Ovary (tissue), 9 donors: ENCODE measurements around the gene PIK3AP1. TPM values are rescaled to one million over a fixed set of nuclear protein-coding genes. Genes with fewer than 3 reads are reported as not detected.

Experiments
- DNase-seq, 5 donors: peaks; one replicate each; pipeline ENCODE4 v3.0.0-alpha.2; 2019 to 2020
- H3K27ac ChIP-seq, 2 donors: fragments of 200-600 bp; one replicate each; pipeline versions ENCODE4 v1.5.1 to v1.8.0; 2019 to 2022
- H3K27me3 ChIP-seq: fragments of 200-600 bp; one replicate; pipeline ENCODE4 v1.8.0; 2022
- H3K36me3 ChIP-seq: fragments of 200-600 bp; sonication (generic); one replicate; pipeline ENCODE4 v1.5.1; 2019
- H3K4me1 ChIP-seq: one replicate; pipeline ENCODE4 v1.8.1; 2013; ENCODE audit warnings: mild to moderate bottlenecking, moderate library complexity; ENCODE audit not compliant: insufficient read depth
- H3K4me3 ChIP-seq: fragments of 200-600 bp; sonication (generic); one replicate; pipeline ENCODE4 v1.5.1; 2017
- H3K9me3 ChIP-seq, 2 donors: fragments of 200-600 bp in 1 of 2; sonication (generic) in 1 of 2; one replicate each; pipeline versions ENCODE4 v1.5.1 to v1.8.1; 2013 to 2019; ENCODE audit warnings: mild to moderate bottlenecking in 1 of 2, moderate library complexity in 1 of 2
- CTCF ChIP-seq, 3 donors: fragments of 450-650 bp in 2 of 3; fragments of 200-600 bp in 1 of 3; IDR thresholded peaks; one replicate each; pipeline versions ENCODE4 v1.5.1 to v1.8.0; 2016 to 2022; ENCODE audit warnings: antibody characterized with exemption in 3 of 3, mild to moderate bottlenecking in 1 of 3
- EP300 ChIP-seq: sonication (generic); formaldehyde crosslinking; IDR thresholded peaks from one replicate; pipeline ENCODE4 v1.6.1; 2017; ENCODE audit warnings: antibody characterized with exemption
- POLR2A ChIP-seq: fragments of 450-650 bp; IDR thresholded peaks from one replicate; pipeline ENCODE4 v1.6.1; 2017; ENCODE audit warnings: antibody characterized with exemption, mild to moderate bottlenecking, moderate library complexity
- WGBS, 3 donors: extraction: QIAGEN DNeasy Blood & Tissue Kit in 1 of 3; methylation state at CpG; one replicate each; pipeline versions ENCODE4 v1.1.5 to v1.1.7; 2013 to 2017; 5-methylcytosine and 5-hydroxymethylcytosine counted together
- intact Hi-C, 4 donors: fragments of 100-400 bp; cut with DNase I; formaldehyde crosslinking; loops; one replicate each; pipeline versions ENCODE4 v1.11.0 to v1.15.1; 2022 to 2023
- polyA plus RNA-seq, 2 donors: library from polyadenylated mRNA; stranded (reverse); fragments of 200-250 nt in 1 of 2; fragments of 350-450 nt in 1 of 2; fragmentation: Illumina TruSeq in 1 of 2; extraction: RNeasy Lipid Tissue Mini Kit (QIAGEN cat#74804) in 1 of 2; gene quantifications; one replicate each; pipeline ENCODE4 v1.2.3, GENCODE V29; 2013 to 2014
- total RNA-seq, 7 donors: library from RNA; depleted of rRNA in 2 of 7; stranded (reverse); fragments of >200 nt in 2 of 7; fragmentation: NEBNext Ultra II Directional in 3 of 7; extraction: Animal tissue kit (Norgen Biotek cat#: 25700) in 3 of 7; gene quantifications; one replicate each; pipeline versions ENCODE4 v1.1.0 to v1.2.4, GENCODE V29; 2016 to 2023
- donor health status: DM: no; HTN: no; CAD: no; lungs with moderate emphysema.
- donor health status: DM: no; HTN: no; CAD: no.
- donor health status: Bipolar disorder and iron deficiency.
- donor health status: DM: yes; HTN: yes; CAD: no.
- donor health status: DM: no; HTN: no; CAD: no.
- donor health status: DM: yes; HTN: yes; CAD: no.

The PIK3AP1 gene
- total and polyA plus RNA-seq, 9 donors, result 2.5 to 14.2 (median 7.8) TPM

- no peak overlapping the region for H3K27ac ChIP-seq
- no peaks in the 10 kb centered on the region for H3K36me3 ChIP-seq
- intact Hi-C loops, result no loop called here
- H3K27me3 ChIP-seq, result no peaks in the 10 kb centered on the region
- H3K4me3 ChIP-seq, result no peak overlapping the region
- peak; percentile 35 to 65 (median 36) for DNase-seq
- H3K4me1 ChIP-seq, result no peaks in the 10 kb centered on the region
- TF ChIP-seq EP300 (no peak), POLR2A (no peak), CTCF (IDR thresholded peaks at IDR 0.05) (peak in 1 of 3 donors; percentile 31)
- H3K9me3 ChIP-seq, result no peaks in the 10 kb centered on the region
- 47 to 55% (median 51%) methylated on average over 9 of the region's 9 CpGs for WGBS, 3 donors
These were observed 45.3 kb upstream of the PIK3AP1 start for GRCh38 chr10:96765406-96766240.

- no peaks in the 10 kb centered on the region for H3K9me3 ChIP-seq
- 65 to 74% (median 65%) methylated on average over 4 of the region's 4 CpGs for WGBS, 3 donors
These were observed 44.2 kb upstream of the PIK3AP1 start for GRCh38 chr10:96764425-96765060.

GRCh38 chr10:96758423-96758822 lies 38.1 kb upstream of the PIK3AP1 start:
- TF ChIP-seq POLR2A (no peak), CTCF (IDR thresholded peaks at IDR 0.05) (no peak), EP300 (no peak)
- DNase-seq, result no peak
- 60 to 68% (median 67%) methylated on average over 1 of the region's 1 CpG for WGBS, 3 donors
- Histone ChIP-seq H3K27me3 (no peaks in the 10 kb centered on the region), H3K4me1 (no peaks in the 10 kb centered on the region), H3K36me3 (no peaks in the 10 kb centered on the region), H3K9me3 (no peaks in the 10 kb centered on the region), H3K4me3 (no peak overlapping the region), H3K27ac (no peak overlapping the region)
- intact Hi-C loops, result no loop called here

More at GRCh38 chr10:96764425-96765060, 44.2 kb upstream of the PIK3AP1 start:
- Histone ChIP-seq H3K4me3 (no peak overlapping the region), H3K27me3 (no peaks in the 10 kb centered on the region), H3K36me3 (no peaks in the 10 kb centered on the region), H3K4me1 (no peaks in the 10 kb centered on the region), H3K27ac (no peak overlapping the region)
- DNase-seq, result no peak
- intact Hi-C loops, result no loop called here
- TF ChIP-seq CTCF (IDR thresholded peaks at IDR 0.05) (no peak), EP300 (no peak), POLR2A (no peak)

- no peaks in the 10 kb centered on the region for H3K27me3 ChIP-seq
- H3K4me3 ChIP-seq, result no peak overlapping the region
- no peaks in the 10 kb centered on the region for H3K36me3 ChIP-seq
- no peak for DNase-seq
- TF ChIP-seq EP300 (no peak), POLR2A (no peak), CTCF (IDR thresholded peaks at IDR 0.05) (no peak)
- intact Hi-C loops, result no loop called here
- 74 to 81% (median 77%) methylated on average over 5 of the region's 5 CpGs for WGBS, 3 donors
- H3K27ac ChIP-seq, result no peak overlapping the region
- H3K4me1 ChIP-seq, result no peaks in the 10 kb centered on the region
- H3K9me3 ChIP-seq, result no peaks in the 10 kb centered on the region
These were observed 36.0 kb upstream of the PIK3AP1 start for GRCh38 chr10:96756111-96756903.
